T1000 (cell line): ENCODE measurements around the gene CABP7.
A peak's percentile ranks its signal among the peaks of the same experiment; 100 is the strongest.

Experiments
- DNase-seq: peaks from one replicate; lab custom pipeline; 2025; ENCODE audit warnings: mixed read lengths; lab: John Stamatoyannopoulos, UW

Gene CABP7

DNA sequence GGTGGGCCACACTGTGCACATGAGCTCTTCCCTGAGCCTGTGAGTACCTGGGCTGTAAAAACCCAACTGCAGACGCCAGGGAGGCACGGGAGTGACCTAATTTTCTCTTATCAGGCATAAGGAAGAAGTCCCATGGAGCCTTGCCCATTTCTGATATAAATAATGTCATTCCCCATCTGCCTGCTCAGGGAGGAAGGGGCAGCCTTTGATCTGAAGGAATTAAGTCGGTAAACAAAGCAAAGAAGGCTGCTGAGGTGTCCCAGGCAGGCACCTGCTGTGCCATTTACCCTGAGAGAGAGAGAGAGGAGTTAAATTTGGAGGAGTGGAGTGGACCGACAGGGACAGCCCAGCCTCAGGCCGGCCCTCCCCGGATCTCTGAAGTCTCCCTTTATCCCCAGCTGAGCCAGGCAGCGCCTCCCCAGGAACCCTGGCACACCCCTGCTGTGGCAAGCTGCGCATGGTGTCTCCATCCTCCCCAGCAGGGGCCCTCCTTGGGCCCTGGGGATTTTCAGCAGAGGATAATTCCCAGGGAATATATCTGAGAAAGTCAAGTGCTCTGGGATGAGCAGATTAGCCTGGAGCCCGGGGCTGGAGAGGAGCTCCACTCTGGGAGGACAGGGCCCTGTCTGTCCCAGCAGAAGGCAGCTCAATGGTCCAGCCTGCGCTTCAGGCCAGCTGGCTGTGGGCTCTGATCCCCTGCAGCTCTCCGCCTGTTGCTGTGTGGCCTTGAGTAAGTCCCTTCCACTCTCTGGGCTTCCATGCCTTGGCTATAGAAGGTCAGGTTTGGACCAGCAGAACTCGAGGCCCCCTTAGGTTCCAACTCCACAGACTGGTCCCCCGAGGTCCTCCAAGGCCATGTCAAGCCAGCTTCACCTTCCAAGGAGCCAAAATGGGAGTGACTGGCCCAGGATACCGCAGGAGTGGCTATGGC, 17.5 kb upstream of the CABP7 start:
- DNase-seq: no peak

DNA sequence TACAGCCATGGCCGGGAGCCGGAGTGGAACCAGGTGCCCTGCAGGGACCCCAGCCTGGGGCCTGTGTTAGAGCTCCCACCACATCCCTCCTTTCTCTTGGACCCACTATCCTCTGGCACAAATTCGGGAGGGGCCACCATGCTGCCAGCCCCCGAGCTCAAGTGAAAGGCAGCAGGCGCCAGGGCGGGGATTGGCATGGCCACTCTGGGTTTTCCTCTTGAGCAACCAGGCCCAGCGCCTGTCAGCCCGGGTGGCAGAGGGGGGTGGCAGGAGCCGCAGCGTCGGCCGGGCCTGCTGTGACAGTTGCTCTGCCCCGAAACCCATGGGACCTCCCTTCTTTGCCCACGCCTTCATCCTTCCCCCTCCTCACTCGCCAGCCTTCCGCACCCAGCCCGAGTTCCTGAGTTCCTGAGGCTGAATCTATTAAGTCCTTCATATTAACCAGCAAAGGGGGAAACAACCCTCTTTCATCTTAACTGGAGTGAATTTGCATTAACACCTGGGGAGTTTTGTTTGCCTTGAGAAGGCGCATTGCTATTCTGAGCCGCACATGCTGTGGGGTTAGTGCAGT, 16.8 kb upstream of the CABP7 start:
- DNase-seq: no peak

DNA sequence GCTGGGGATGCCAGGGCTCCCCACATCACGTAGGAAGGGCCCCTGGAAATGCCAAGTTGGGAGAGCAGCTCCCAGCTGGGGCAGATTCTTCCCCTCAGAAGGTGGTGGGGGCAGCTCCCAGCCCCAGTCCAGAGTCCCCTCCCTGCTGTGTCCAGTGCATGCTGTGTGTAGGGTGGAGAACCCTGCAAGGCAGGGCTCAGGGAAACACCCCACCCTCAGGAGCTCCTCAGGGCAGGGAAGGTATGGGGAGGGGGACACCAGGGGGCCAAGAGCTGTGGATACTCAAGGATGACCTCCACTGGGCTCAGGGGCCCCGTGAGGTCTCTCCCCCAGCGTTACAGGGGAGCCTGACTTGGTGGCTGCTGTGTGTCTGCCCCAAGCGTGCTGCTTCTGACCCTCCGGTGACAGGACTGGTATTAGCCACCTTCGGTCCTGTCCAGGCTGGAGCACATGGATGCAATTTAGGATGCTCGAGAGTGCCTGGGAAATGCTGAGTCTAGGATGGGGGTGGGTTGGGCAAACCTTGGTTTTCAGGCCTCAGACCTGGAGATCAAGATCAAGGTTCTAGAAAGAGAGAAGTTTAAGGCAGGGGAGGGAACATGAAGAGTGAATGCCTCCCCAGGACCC, 16.1 kb upstream of the CABP7 start:
- DNase-seq: no peak

DNA sequence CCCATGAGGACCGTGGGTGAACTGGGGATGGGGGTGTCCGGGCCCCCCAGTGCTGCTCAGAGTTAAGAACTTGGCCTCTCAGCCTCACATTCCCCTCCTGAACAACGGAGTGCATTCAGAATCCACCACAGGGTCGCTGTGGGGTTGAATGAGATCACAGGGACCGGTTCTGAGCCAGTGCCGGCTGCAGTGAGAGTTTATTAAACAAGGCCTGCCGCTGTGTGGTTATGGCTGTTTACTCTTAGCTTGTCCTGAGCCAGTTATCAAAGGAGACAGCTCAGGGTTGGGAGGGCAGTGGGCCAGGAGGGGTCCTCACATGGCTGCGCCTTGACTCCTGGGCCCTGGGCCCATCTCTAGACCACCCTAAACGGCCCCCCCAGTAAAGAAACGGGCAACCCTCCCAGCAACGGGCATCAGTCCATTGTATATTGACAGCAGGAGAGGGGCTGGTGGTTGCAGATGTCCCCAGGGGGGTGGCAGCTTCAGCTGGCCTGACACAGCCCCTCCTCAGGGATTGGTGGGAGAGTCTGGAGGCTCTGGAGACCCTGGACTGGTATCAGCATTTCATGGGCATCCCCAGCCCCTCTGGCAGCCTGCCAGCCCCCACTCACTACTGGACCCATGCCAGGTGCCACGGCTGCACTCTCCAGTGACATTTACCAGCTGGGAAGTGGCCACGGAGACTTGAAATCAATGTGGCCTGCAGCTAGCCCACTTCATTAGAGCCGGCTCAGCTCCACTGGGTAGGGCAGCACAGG, 15.1 kb upstream of the CABP7 start:
- peak; percentile 18 for DNase-seq

DNA sequence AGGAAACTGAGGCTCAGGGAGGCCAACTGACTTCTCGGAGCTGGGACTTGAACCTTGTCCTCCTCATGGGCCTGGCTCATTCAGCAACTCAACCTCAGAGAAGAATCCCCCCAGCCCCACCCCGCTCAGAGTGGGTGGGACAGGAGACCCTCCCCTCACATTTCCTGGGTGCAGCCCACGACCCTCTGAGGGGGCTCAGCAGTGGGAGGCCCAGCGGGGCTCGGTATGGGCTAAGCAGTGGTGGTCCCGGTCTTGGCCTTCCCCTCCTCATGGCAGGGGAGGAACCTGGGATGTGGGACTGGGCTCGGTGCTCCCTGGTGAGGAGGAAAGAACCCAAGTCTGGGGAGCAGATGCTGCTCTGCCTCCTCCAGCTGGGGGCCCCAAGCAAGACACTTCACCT, 14.2 kb upstream of the CABP7 start:
- no peak for DNase-seq

DNA sequence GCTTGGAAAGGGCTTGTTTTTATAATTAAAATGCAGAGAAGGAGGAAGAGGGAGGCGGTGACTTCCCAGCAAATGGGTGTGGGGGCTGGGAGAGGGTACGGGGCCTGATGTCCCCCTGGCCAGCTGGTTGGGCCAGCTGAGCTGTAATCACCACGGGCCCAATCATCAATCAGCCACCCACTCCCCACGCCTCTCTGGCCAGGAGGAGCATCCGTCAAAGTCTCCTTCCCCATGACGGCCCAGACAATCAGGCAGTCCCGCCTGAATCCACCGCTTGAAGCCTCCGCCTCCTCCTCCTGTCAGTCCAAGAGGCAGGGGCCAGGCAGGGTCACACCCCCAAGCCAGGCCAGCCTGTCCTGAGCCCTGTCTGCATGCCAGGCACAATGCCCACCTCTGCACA, 13.3 kb upstream of the CABP7 start:
- DNase-seq: no peak

DNA sequence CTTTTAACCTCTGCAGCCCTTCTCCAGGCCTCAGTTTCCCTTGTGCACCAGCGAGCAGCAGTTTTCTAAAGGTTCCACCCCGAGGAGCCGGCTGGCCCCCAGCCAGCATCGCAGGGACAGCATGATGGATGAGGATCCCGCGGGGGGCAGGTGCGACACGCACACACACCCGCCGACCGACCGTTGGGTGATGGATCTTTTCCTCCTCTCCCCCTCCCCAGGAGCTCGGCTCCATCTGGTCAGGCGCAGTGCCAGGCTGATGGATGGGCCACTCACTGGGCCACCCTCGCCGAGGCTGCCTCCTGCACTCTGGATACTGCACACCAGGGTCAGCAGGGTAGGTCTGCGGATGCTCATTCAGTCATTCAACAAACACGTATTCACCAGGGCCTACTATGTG, 12.8 kb upstream of the CABP7 start:
- DNase-seq: no peak

DNA sequence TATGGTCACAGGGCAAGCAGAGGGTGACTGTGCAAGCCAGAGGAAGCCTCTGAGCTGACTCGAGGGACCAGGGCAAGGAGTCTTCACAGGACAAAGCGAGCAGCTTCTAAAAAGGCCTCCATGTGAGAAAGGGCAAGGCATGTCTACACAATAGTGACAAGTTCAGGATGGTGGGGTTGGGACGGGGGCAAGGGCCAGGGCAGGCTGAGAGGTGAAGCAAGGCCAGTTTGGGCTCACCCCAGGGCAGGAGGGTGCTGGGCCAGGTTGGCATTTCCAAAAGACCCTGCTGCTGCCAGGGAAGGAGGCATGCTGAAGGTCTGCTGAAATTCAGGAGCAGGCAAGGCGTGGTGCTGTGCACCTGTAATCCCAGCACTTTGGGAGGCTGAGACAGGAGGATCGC, 12.3 kb upstream of the CABP7 start:
- no peak for DNase-seq

DNA sequence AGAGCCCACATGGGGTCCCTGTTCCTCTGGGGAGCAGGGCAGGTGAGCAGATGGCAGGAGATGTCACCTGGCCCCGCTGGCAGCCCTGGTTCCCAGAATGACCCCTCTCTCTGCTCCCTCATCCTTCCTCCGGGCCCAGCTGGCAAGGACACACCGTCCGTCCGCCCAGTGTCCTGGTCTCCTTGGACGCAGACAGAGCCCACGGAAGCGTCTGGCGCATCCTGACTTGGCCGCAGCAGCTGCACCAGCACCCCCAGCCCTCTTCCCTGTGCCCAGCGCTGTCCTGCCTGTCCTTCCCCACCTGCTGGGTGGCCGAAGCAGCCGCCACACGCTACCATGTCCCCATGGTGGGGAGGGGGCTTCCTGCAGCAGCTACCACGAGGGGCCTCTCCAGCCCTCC, 9.6 kb upstream of the CABP7 start:
- DNase-seq: no peak

DNA sequence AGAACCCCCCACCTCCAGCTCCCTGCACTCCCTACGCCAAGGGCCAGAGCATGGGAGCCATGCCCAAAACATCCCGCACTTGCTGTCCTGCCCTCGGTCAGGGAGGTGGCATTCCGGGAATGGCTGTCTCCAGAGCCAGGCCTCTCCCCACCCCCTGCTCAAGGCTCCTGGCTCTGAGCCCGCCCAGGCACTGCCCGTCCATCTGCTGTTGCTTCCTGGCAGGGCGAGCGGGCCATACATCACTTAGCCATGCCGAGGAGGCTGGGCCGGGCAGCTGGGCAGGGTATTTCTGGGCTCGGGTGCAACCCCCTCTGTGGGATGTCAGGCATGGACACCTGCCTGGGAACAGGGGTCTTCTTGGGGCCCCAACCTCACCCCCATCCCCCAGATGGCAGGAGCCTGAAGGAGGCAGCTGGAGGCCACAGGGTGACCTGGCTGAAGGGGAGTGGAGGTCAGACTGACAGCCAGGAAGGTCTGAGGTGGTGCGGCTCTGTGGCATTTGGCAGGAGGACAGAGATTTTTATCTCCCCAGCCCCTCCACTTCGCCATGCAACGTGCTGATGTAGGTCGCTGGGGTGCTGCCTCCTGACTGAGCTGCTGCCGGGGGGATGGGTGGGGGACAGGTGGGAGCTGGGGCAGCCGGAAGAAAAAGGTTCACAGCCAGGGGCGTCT, 8.7 kb upstream of the CABP7 start:
- DNase-seq: no peak

DNA sequence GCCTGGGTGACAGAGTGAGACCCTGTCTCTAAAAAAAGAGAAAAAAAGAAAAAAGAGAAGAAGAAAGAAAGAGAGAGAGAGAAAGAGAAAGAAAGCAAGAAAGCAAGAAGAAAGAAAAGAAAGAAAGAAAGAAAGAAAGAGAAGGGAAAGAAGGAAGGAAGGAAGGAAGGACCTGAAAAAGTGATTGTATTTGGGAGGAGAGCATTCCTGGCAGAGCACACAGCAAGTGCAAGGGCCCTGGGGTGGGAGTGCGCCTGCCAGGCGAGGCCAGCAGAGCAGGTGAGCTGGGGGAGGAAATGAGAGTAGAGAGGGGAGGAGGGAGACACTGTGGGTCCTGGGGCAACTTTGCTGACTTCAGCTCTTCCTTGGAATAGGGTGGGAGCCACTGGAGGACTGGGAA, 7.7 kb upstream of the CABP7 start:
- DNase-seq: no peak

DNA sequence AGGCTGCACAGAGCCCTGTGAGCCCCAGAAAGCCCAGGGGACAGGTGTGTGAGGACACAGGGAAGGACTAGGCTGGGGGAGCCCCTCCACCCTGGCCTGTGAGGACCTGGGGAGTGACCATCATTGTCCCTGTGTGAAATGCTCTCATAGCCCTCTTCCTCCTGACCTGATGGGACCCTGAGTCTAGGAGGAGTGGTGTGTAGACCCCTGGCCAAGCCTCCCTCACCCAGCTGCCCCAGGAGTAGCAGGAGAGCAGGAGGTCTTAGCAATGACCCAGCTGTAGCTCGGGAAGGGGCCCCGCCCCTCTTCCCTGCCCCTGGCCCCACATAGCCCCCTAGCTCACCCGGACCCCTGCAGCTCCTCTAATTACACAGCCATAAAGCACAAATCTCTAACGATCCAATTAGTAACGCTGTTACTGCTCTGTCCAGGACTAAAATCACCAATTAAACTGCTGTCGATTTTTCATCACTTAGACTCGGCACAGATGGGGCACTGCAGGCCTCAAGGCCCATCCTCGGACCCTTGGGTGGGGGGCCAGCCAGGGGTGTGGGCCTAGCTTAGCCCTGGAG, 6.6 kb upstream of the CABP7 start:
- no peak for DNase-seq

DNA sequence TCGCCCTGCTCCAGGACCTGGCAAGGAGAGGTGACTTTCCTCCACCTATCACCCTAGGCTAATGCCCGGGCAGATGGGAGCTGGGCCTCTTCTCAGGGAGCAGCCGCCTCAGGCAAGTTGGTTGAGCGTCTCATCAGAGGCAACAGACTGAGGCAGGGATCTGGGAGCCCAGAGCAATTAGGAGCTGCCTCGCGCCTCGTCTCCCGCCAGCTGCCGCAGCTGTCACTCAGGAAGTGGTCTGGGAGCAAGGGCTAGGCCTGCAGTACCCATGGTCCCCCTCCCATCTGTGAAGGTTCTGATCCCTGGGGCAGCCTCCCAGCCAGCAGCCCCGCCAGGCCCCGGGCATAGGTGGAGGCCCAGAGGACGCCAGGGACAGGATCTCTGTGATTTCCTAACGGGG, 4.6 kb upstream of the CABP7 start:
- DNase-seq: no peak

DNA sequence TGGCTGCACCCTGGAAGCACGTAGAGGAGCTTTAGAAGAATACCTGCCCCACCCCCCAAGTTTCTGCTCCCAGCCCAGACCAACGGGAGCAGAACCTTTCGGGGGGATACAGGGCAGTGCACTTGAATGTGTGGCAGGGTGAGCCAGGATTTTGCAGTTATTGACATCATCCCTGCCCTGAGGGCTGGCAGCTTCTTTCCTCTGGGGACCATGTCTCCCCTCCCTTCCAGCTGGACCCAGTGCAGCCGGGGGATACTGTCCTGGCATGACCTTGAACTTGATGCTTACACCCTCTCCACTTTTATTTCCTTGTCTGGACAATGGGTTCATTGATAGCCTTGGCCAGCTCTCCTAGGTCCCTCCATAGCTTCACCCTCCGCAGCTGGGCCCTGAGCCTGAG, 4.1 kb upstream of the CABP7 start:
- DNase-seq: no peak

DNA sequence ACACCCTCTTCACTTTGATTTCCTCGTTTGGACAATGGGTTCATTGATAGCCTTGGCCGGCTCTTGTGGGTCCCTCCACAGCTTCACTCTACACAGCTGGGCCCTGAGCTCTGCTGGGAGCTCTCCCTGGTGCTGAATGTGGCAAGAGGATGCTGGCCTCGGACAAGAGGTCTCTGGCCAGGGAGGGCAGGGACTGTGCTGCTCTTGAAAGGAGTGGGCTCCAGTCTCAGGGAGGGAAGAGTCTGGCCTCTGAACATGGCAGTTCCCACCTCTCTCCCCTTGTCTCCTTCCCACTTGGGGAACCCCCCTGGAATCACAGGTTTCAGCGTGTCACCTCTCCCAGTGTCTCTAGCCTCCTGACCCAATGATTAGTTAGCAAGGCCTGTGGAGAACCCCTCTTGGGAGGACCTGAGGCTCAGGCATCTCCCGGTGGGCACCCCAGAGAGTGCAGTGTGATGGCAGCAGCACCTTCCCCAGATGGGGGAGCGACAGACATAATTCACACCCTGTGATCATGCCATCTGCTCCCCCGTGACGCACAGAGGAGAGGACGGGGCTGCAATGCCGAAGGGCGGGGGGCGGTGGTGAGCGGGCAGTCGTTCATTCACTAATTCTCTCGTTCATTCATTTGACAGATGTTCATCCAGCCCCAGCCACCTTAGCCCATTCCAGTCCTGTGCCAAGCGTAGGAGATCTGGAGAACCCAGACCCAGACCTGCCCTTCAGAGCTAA, 2.8 kb upstream of the CABP7 start:
- DNase-seq: peak; percentile 38

DNA sequence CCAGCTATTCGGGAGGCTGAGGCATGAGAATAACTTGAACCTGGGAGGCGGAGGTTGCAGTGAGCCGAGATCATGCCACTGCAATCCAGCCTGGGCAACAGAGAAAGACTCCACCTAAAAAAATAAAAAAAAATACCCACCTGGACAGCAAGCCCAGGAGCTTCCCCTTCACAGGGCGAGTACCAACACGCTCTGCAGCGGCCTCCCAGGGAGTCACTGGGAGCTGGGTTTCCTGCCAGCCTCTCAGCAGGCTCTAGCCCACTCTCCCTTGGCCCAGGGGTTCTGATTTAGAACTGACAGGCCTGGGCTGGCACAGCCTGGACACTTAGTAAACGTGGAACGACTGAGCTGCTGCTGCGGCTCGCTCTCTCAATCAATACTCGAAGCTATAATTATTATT, 2.0 kb upstream of the CABP7 start:
- no peak for DNase-seq

DNA sequence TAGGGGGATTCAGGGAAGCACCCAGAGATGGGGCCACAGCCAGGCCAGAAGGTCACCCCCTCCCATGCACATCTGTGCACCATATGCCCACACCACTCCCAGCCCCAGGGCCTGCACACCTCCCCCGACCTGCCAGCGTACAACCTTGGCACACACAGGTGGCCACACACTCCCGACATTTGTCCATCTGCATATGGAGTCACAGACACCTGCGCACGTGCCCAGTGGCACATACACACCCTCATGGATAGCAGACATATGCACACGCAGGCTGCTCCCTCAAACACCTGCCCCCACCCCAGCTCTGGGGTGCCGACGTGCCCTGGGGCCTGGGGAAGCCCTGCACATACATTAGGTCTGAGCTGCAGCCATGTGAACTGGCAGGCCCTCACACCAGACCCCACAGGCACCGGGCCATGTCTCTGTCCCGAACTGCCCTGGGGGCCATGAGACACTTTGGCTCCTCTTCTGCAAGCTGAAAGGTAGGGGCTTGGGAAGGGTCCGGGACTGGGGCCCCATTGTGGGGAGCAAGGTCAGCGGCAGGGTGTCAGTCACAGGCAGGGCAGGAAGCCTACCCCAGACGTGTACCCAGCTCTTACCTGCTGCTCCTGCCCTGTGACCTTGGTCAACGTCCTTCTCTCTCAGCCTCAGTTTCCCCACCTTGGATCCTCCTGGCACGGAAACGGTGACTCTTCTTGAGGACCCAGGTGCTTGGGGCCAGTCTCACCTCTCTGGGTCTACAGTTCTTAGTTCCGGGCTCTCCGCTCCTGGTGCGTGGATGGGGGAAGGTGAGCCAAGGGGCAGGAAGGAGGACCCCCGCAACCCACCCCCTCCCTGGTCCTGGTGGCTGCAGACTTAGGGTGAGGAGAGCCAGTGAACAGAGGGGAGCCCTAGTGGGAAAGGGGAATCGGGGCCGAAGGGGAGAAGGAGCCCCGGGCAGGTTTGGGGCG, 579 bp upstream of the CABP7 start:
- no peak for DNase-seq

DNA sequence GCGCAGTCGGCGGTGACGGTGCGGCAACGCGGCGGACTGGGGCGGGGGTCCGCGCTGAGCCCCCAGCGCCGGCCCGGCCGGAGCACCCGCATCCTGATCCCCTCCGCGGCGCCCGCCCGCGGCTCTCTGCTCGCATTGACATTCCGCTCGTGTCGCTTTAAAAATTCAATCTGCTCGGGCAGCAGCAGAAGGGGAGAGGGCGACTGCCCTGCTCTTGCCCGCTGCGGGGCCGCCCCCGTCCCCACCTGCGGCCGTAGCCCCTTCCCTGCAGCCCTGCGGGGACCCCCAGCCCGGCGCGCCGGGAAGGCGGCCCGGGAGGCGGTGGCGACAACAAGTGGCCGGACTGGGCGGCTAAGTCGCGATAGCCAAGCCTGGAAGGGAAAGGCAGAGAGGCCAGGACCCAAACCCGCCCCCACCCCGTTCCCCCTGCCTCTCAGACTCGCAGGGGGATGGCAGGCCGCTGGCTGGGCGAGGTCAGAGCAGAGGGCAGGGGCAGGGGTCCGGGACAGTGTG, 1.1 kb downstream of the CABP7 start:
- DNase-seq: no peak

DNA sequence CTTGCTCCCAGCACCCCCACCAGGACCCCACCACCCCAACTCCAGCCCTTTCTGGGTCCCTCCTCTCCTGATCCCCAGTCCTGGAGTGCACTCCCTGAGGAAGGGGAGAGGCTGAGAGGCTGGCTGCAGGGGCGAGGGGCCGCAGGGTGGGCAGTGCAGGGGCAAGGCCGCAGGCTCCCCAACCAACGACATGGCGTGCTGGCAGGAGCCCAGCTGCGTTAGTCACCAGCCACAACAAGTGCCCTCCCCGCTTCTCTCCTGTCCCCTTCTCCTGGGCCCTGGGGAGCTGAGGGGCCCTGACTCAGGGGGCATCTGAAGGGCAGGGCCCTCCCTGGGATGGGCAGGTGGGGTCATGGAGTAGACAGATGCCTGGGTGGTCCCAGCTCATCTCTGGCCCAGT, 2.3 kb downstream of the CABP7 start:
- DNase-seq: no peak

DNA sequence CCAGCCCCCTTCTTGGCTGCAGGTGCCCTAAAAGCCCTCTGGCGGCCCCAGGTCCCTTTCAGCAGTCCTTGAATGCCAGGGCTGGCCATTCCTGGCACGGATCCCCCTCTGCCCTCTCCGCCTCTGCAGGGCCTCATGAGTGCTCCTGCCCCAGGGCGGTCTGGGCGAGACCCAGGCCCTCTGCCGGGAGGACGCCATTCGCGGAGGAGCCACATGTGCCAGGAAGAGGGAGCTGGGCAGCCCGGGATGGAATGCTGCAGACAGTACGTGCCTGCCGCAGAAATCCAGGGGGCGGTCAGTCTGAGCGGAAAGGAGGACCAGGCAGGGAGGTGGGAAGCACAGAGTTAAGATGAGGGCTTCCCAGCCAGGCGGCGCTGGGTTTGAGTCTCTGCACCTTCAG, 2.8 kb downstream of the CABP7 start:
- DNase-seq: no peak
